ENCODE measurements around the gene SLC25A48.

- TF ChIP-seq CTCF (IDR thresholded peaks at IDR 0.05) (no peak), POLR2A (IDR thresholded peaks at IDR 0.05) (no peak)
These were observed 79.5 kb downstream of the SLC25A48 start for GRCh38 chr5:135913713-135914626.
